Activated CD8-positive, alpha-beta memory T cell treated with anti-CD3 and anti-CD28 coated beads for 24 hours (primary cell): ENCODE data around the gene PRR35.

Experiments
- DNase-seq: peaks from one replicate; pipeline ENCODE4 v3.0.0-alpha.2; 2020

PRR35 gene

GRCh38 chr16:565419-566330 lies 5.5 kb downstream of the PRR35 start:
- no peak for DNase-seq

GRCh38 chr16:566475-567372 lies 6.5 kb downstream of the PRR35 start, which contains the start of gene NHLRC4:
NHLRC4 (plus strand) TSS chr16:567005; CDS start chr16:568048, 1,043 bp downstream.
- DNase-seq, result peak; percentile 72

GRCh38 chr16:567373-568256 lies 7.4 kb downstream of the PRR35 start:
- DNase-seq, result no peak

- no peak for DNase-seq
These were observed 8.4 kb downstream of the PRR35 start for GRCh38 chr16:568401-569258.

GRCh38 chr16:569445-570254 lies 9.5 kb downstream of the PRR35 start, which contains the start of gene PIGQ:
PIGQ (plus strand) TSS chr16:569968; CDS start chr16:574075, 4,107 bp downstream.
- DNase-seq, result peak; percentile 90

GRCh38 chr16:572865-573650 lies 12.9 kb downstream of the PRR35 start:
- no peak for DNase-seq

- DNase-seq, result no peak
These were observed 14.0 kb downstream of the PRR35 start for GRCh38 chr16:574021-574760.

GRCh38 chr16:575354-576196 lies 15.4 kb downstream of the PRR35 start:
- DNase-seq, result no peak

- DNase-seq, result no peak
These were observed 16.1 kb downstream of the PRR35 start for GRCh38 chr16:576197-576822.

GRCh38 chr16:576823-577201 lies 16.6 kb downstream of the PRR35 start:
- no peak for DNase-seq

GRCh38 chr16:577796-578195 lies 17.6 kb downstream of the PRR35 start:
- DNase-seq, result no peak

- no peak for DNase-seq
These were observed 18.2 kb downstream of the PRR35 start for GRCh38 chr16:578232-578869.

- DNase-seq, result peak; percentile 84
These were observed 18.7 kb downstream of the PRR35 start for GRCh38 chr16:578870-579405.

- no peak for DNase-seq
These were observed 20.1 kb downstream of the PRR35 start for GRCh38 chr16:580141-580945.

GRCh38 chr16:580946-581498 lies 20.8 kb downstream of the PRR35 start:
- no peak for DNase-seq
